Keratinocyte (primary cell): ENCODE measurements around the gene KLHDC3. TPM values are rescaled to one million over a fixed set of nuclear protein-coding genes. Genes with fewer than 3 reads are reported as not detected.

Source experiments
- DNase-seq: peaks from one replicate; pipeline ENCODE4 v3.0.0-alpha.2; 2011; ENCODE audit warnings: low read depth, missing footprints, low spot score
- FAIRE-seq: peaks from 2 replicates; lab custom pipeline; 2011; peaks lifted over from hg19 to GRCh38; lab: Jason Lieb, UNC
- H2AFZ ChIP-seq: 2 replicates; pipeline ENCODE4 v1.6.0; 2012; ENCODE audit warnings: low read length, control low read depth, inconsistent platforms; ENCODE audit not compliant: control insufficient read depth
- H3K27ac ChIP-seq: 2 replicates; pipeline ENCODE4 v1.5.1; 2011; ENCODE audit warnings: low read length; ENCODE audit not compliant: control insufficient read depth, insufficient read depth
- H3K27me3 ChIP-seq: 3 replicates; pipeline ENCODE4 v1.6.0; 2011; ENCODE audit warnings: low read length; ENCODE audit not compliant: control insufficient read depth, insufficient read depth; ENCODE audit errors: extremely low read depth
- H3K36me3 ChIP-seq, 2 experiments: 2 replicates in 1 of 2; 3 replicates in 1 of 2; pipeline ENCODE4 v1.5.1; 2011; ENCODE audit warnings: low read length in 2 of 2, mild to moderate bottlenecking in 1 of 2; ENCODE audit not compliant: control insufficient read depth in 2 of 2, insufficient read depth in 2 of 2; ENCODE audit errors: extremely low read depth in 1 of 2
- H3K4me1 ChIP-seq: 3 replicates; pipeline ENCODE4 v1.5.1; 2011; ENCODE audit warnings: low read length; ENCODE audit not compliant: control insufficient read depth, insufficient read depth; ENCODE audit errors: extremely low read depth
- H3K4me2 ChIP-seq: 3 replicates; pipeline ENCODE4 v1.6.0; 2011; ENCODE audit warnings: low read depth, low read length; ENCODE audit not compliant: control insufficient read depth, insufficient read depth; ENCODE audit errors: extremely low read depth
- H3K4me3 ChIP-seq, 3 experiments: fragments of 200-600 bp in 1 of 3; sonication (generic) in 1 of 3; 2 replicates in 2 of 3; 3 replicates in 1 of 3; pipeline ENCODE4 v1.5.1; 2011 to 2016; ENCODE audit warnings: low read length in 3 of 3, mild to moderate bottlenecking in 3 of 3, control low read depth in 2 of 3, inconsistent platforms in 1 of 3, low read depth in 1 of 3, mixed read lengths in 1 of 3, mixed run types in 1 of 3, moderate library complexity in 1 of 3; ENCODE audit not compliant: control insufficient read depth in 2 of 3, insufficient read depth in 2 of 3; ENCODE audit errors: extremely low read depth in 1 of 3
- H3K79me2 ChIP-seq: 2 replicates; pipeline ENCODE4 v1.6.0; 2012; ENCODE audit warnings: low read length; ENCODE audit not compliant: control insufficient read depth, insufficient read depth
- H3K9ac ChIP-seq: 3 replicates; pipeline ENCODE4 v1.6.0; 2011; ENCODE audit warnings: low read length; ENCODE audit not compliant: control insufficient read depth, insufficient read depth; ENCODE audit errors: extremely low read depth
- H3K9me1 ChIP-seq: 3 replicates; pipeline ENCODE4 v1.6.0; 2011; ENCODE audit warnings: low read length; ENCODE audit not compliant: control insufficient read depth, insufficient read depth; ENCODE audit errors: extremely low read depth
- H3K9me3 ChIP-seq: 2 replicates; pipeline ENCODE4 v1.5.1; 2012; ENCODE audit warnings: low read depth, low read length; ENCODE audit not compliant: control insufficient read depth
- H4K20me1 ChIP-seq: 3 replicates; pipeline ENCODE4 v1.6.0; 2011; ENCODE audit warnings: low read length; ENCODE audit not compliant: control insufficient read depth, insufficient read depth; ENCODE audit errors: extremely low read depth
- CTCF ChIP-seq, 3 experiments: IDR thresholded peaks in 1 of 3; conservative IDR thresholded peaks in 1 of 3; optimal IDR thresholded peaks in 1 of 3; 2 replicates in 2 of 3; 3 replicates in 1 of 3; pipeline versions ENCODE3 to v1.5.1; 2011; ENCODE audit warnings: low read length in 3 of 3, mild to moderate bottlenecking in 3 of 3, moderate library complexity in 2 of 3, control low read depth in 1 of 3, inconsistent platforms in 1 of 3; ENCODE audit not compliant: insufficient read depth in 2 of 3; ENCODE audit errors: extremely low read depth in 1 of 3
- EZH2 ChIP-seq: IDR thresholded peaks from one replicate; pipeline ENCODE4 v1.6.1; 2012; ENCODE audit warnings: inconsistent platforms, mild to moderate bottlenecking, low read length, moderate library complexity
- dilution Hi-C: fragments of 300-500 bp; cut with MboI; formaldehyde crosslinking; loops from one replicate; pipeline ENCODE4 v1.7.0; 2020; ENCODE audit warnings: low sequenced_read_pairs; ENCODE audit not compliant: extremely low pct_ligation_motif_present
- polyA plus RNA-seq, 5 experiments: library from polyadenylated mRNA; depleted of rRNA in 3 of 5; stranded (reverse) in 3 of 5; stranded (forward) in 1 of 5; unstranded in 1 of 5; fragments of >200 nt; gene quantifications; 1 replicate in 1 of 5; 2 replicates in 3 of 5; 3 replicates in 1 of 5; pipeline versions ENCODE4 v1.2.1 to v1.2.3, GENCODE V29; 2011 to 2012; ENCODE audit warnings: missing spikeins in 2 of 5, low read depth in 1 of 5, low replicate concordance in 1 of 5

The KLHDC3 gene
- polyA plus RNA-seq, 1 donor (not counting 4 experiments of a cell fraction or from before 2014, with no cell fraction given) = 24.8 TPM

- H3K27me3 ChIP-seq = no peaks in the 10 kb centered on the region
- peaks cover 23% of the 10 kb centered on the region for H3K4me1 ChIP-seq
- no peak overlapping the region for H3K4me3 ChIP-seq
- DNase-seq (no peak), FAIRE-seq (no peak)
- H2AFZ ChIP-seq = no peak overlapping the region
- no peak overlapping the region for H3K27ac ChIP-seq
- no peaks in the 10 kb centered on the region for H3K9me1 ChIP-seq
- dilution Hi-C loops = no loop called here
- no peak overlapping the region for H3K4me2 ChIP-seq
- no peaks in the 10 kb centered on the region for H3K9me3 ChIP-seq
- peaks cover 45% of the 10 kb centered on the region for H3K79me2 ChIP-seq
- H3K36me3 ChIP-seq = peaks cover 16 to 18% of the 10 kb centered on the region in 2 experiments
- H3K9ac ChIP-seq = no peak overlapping the region
- TF ChIP-seq CTCF (optimal IDR thresholded peaks at IDR 0.05 in 1 of 3, IDR thresholded peaks at IDR 0.05 in 1 of 3, conservative IDR thresholded peaks at IDR 0.05 in 1 of 3; ENCODE audit: extremely low read depth in 1 of 3, insufficient read depth in 2 of 3, low read length in 3 of 3) = no peak
- no peak for TF ChIP-seq EZH2
- no peaks in the 10 kb centered on the region for H4K20me1 ChIP-seq
These were observed 2.9 kb downstream of the KLHDC3 start for GRCh38 chr6:43016943-43017334.

GRCh38 chr6:43019152-43019551 lies 5.1 kb downstream of the KLHDC3 start:
- no peaks in the 10 kb centered on the region for H3K27me3 ChIP-seq
- H3K9me1 ChIP-seq = no peaks in the 10 kb centered on the region
- H4K20me1 ChIP-seq = no peaks in the 10 kb centered on the region
- TF ChIP-seq EZH2 = no peak
- no peak for TF ChIP-seq CTCF (optimal IDR thresholded peaks at IDR 0.05 in 1 of 3, IDR thresholded peaks at IDR 0.05 in 1 of 3, conservative IDR thresholded peaks at IDR 0.05 in 1 of 3; ENCODE audit: extremely low read depth in 1 of 3, insufficient read depth in 2 of 3, low read length in 3 of 3)
- FAIRE-seq (no peak), DNase-seq (no peak)
- no peaks in the 10 kb centered on the region for H3K9me3 ChIP-seq
- dilution Hi-C loops = no loop called here
- no peak overlapping the region for H3K9ac ChIP-seq
- no peak overlapping the region for H2AFZ ChIP-seq
- H3K27ac ChIP-seq = no peak overlapping the region
- no peak overlapping the region for H3K4me3 ChIP-seq
- peaks cover 8 to 16% of the 10 kb centered on the region in 2 experiments for H3K36me3 ChIP-seq
- peaks cover 15% of the 10 kb centered on the region for H3K4me1 ChIP-seq
- H3K79me2 ChIP-seq = peaks cover 57% of the 10 kb centered on the region
- H3K4me2 ChIP-seq = no peak overlapping the region
